Stimulated activated CD4-positive, alpha-beta T cell treated with anti-CD3 and anti-CD28 coated beads, Interleukin-15, amount 100 ng/mL, for 24 hours (primary cell): ENCODE data around the gene POMP.

Experiments used
- DNase-seq: peaks from one replicate; pipeline ENCODE4 v3.0.0-alpha.2; 2020

The POMP gene

DNA sequence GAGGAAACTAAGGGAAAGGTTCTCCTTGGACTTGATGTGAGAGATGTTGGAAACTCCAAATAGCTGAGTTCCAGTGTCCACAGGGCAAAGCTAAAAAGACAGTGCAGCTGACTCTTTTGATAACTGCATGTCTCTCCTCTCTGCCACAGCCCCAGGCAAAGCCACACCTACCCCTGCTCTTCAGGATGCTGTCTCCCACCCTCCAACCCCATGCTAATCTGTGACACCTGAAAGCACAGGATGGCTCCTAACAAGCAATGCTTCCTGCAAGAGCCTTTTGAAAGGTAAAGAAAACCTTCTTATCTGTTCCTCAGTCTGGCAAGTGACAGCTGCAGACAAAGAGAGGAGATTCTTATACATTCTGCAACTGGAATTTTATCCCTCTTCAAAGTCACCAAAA lies 45.4 kb downstream of the POMP start:
- DNase-seq, result no peak

DNA sequence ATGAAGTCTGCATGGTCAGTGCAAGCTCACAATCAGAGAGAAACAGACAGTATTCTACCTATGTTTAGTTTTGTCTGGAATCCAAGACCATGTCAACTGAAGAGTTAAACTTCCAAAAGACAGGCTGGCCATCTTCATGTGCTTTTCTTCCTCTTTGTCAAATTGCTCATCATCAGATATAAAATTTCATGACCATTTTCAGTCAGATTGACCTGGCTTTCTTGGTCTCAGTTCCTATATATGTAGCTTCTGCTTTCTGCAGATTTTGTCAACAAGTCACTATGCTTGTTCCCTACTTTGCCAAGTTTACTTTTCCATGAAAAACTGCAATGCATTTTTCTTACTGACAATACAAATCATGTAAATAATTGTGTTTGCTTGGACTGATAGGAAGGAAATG lies 46.0 kb downstream of the POMP start:
- DNase-seq, result no peak

DNA sequence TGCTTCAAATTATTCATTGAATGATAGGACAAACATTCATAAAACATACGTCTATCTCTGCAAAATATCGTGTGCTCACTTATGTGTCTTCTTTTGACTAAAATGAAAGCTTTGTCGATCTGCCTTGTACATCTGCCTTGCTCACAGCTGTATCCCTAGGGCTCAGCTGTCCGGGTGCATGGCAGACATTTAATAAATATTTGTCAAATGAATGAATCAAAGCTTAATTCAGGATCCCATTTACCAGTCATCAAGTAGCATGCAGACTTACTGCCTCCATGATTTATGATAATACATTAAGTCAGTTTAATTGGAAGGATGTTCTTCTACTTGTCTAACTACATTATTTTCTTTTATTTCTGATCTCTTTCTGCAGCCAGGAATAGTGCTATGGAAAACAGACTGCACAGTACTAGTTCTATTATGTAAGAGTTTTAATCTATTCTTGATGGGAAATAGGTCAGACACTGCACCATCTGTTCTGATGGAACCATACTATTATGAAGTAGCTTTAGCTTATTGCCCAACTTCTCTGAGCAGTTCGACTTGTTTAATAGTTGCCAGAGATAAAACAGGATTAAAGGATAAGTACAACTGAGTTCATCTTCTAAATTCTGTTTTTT lies 46.6 kb downstream of the POMP start:
- no peak for DNase-seq

DNA sequence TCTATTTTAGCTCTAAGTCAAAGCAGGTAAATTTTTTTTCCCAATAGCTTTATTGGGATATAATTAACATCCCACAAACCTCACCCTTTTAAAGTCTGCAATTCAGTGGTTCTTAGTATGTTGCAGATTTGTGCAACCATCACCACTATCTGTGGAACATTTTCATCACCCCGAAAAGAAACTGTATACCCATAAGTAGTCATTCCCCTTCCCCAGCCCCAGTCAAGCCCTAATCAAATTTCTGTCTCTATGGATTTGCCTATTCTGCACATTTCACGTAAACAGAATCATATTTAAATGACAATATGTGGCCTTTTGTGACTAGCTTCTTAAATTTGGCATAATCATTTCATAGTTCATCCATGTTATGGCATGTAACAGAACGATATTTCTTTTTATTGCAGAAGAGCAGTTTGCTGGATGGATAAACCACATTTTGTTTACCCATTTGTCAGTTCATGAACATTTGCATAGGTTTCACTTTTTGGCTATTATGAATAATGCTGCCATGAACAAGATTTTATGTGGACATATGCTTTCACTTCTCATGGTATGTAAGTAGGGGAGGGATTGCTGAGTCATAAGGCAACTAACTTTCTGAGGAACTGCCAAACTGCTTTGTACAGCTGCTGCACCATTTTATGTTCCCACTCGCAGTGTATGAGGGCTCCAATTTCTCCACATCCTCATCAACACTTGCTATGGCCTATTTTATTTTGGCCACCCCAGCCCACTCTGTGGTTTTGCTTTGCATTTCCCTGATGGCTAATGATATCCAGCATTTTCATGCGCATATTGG lies 48.9 kb downstream of the POMP start:
- no peak for DNase-seq

DNA sequence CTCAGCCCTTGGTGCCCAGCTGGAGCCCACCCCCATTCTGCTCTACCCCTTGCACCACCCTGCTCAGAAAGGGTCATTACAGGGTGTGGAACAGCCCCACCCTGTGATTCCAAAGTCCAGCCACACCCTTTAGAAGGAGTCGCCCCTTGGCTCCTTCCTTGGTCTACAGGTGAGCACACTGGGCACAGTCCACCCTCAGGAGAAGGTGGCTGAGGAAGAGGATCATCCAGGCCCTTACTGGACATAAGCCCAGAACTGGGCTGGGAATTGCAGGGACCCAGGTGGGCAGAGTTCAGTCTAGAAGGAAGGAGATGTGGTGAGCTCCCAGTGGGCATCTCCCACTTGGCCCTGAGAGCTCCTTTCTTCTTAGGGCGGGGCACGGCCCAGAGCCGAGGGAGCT lies 51.2 kb downstream of the POMP start:
- DNase-seq, result no peak

DNA sequence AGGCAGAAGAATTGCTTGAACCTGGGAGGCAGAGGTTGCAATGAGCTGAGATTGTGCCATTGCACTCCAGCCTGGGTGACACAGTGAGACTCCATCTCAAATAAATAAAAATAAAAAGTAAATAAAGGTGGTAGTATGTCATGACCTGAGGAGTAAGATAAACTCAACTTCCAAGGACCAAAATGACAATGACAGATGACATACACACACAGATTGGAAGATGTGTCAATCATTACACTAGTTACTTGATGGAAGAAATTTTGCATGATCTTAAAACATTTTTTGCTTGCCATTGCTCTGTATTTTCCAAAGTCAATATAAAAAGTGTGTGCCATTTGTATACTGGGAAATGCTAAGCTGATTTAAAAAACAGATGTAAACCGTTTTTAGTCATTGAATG lies 55.7 kb downstream of the POMP start:
- no peak for DNase-seq

DNA sequence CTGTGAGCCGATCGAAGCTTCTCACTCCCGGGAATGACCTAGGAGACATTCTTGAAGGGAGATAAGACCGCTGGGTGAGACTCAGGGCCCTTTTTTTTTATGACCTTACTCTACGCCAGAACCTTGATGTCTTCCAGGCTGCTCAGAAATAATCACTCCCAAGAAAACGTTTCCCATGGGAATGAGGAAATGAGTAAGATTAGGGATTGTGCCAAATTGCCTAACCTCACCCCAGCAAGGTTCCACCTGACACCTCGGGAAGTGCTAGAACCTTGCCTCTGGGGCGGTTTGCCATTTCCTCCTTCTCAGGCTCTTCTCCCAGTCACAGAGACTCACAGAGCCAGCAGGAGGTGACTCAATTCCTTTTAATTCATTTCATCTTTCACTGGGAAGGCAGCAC lies 57.6 kb downstream of the POMP start:
- no peak for DNase-seq

DNA sequence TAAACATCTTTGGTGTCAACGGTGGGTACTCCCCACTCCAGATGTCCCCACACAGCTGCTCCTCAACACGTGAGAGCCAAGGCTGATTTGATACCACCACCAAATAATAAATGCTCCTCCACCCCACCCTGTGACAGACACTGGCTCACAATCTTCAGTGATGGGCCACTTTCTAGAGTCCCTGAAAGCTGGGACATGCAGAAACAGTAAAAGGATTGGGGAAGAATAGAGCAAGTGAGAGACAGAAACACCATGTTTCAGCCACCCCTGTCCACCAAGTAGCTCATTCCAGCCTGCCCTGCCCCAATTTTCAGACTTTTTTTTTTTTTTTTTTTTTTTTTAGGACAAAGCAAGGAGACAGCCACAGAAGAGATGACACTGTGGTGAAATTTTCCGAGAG lies 58.2 kb downstream of the POMP start:
- DNase-seq, result no peak

DNA sequence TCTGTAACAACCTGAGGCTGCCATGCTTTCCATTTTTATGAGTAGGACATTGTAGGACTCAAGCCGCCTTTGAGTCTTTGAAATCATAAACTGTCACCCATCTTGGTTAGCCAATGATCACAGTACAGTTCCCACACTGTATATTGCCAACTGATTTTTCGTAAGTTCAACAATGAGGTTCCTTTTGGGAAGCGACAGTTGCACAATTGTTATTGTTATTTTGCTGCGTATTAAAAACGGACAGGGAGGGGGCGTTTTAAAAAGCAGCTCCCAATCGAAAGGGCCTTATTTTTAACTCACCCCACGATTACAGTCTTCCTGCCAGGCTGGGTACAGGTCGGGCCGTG lies 59.2 kb downstream of the POMP start:
- DNase-seq, result no peak

DNA sequence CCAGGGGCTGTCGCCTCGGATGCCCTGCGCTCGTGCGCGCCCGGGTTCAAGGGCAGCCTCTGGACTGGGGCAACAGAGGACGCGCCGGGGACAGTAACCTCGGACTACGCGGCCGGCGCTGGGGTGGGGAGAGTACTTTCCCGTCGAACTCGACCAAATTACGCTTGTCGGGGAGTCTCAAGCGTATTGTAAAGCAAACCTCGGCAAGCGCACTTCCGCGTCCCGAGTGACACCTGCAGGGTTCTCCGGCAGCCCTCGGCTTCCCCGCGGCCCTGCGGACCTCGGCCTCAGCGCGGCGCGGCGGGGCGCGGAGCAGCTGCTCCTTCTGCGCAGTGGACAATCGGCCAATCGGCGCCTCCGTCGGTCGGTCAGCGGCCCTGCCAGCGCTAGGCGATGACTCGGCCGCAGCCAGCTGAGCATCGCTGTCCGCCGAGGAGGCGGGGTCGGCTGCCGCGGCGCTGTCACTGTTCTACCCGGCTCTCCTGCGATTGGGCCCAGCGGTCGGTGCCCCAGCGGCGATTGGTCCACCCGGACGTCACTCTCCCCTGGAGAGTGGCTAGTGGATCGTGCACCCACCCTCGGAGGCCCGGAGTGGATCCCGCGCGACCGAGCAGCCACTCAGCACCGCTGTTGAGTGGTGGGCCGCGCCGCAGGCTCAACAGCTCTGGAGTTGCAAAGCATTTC lies 59.8 kb downstream of the POMP start, which contains the start of gene SLC46A3:
TSS of gene SLC46A3 (minus strand) at position 428 of the 684 bp plus-strand sequence. CDS start 972 bp downstream, outside the sequence.
- peak; percentile 98 for DNase-seq

DNA sequence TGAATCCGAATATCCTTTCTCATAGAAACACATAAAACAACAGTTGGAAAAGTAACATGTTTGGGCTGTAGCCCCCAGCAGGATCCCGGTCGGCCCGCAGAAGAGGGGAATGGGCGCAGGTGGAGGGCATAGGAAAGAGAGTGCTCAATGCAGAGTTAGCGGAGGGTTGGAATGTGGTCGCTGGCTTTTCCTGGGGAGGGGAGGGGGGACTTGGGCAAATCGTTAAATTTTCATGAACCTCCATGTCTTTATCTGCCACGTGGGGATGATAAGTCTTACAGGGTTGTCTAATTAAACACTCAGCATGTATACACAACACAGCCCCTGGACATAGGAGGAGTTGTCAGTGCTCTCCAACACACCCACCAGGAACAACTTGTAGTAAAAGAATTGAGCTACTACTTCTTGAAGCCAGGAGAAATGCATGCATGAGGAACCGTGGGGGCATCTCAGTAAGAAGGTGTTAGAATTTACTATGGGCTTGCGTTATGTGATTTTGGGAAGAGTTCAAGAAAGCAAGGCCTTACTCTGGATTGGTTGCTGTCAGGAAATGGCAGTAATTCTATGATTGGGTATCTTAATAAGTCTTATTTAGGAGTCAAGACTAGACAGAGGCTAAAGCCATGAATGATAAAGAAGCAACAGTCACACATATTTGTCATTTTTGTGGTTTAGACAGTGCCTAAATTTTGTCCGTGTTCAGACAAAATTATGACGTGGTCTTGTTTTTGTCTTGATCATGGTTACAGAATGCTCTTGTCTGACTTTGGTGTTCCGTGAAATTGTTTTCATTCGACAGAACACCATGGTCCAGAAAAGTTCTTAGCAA lies 60.5 kb downstream of the POMP start:
- no peak for DNase-seq

DNA sequence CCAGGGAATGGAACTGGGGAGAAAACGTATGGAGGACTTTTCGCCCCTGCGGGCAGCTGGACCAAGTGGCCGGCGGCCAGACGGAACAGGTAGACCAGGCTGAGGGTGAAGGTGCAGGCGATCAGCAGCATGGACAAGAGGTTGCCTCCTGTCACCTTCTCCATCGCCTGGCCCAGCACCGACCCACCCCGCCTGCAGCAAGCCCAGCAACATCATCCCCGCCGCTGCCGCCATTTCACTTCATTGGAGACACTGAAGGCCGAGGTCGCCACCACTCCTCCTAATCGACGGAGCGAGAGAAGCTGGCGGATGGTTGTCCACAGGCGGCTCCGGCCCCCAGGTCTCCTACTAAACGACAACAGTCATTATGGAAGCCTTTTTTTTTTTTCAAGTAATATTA lies 64.9 kb downstream of the POMP start:
- no peak for DNase-seq

DNA sequence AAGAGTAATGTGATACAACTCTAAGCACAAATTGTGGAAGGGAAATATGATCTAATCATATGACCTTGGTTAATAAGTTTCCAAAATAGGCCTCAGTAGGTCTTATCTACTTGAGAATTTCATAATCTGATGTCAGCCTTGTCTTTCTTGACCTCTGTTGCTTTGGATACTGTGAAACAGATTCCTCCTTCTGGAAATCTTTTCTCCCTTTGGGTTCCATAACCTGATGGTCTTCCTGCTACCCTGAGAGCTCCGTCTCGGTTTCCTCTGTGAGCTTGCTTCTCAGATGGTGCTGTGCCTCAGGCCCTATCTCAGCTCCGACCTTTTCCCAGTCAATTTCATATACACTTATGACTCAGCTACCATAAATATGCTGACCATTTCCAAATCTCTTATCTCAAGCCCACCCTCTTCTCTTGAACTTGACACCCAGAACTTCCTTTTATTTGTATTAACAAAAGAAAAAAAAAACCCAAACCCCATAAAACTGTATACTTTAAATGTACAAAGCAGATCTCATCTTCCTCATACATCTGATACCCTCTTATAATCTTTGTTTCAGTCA lies 66.2 kb downstream of the POMP start:
- DNase-seq, result no peak
